ENCODE measurements around the gene CACNA1A. TPM values are rescaled to one million over a fixed set of nuclear protein-coding genes. Genes with fewer than 3 reads are reported as not detected.

CACNA1A gene
- total and polyA plus RNA-seq, 2 of the 13 experiments (the other 11 are each of a cell fraction or from before 2014, with no cell fraction given): not detected

DNA sequence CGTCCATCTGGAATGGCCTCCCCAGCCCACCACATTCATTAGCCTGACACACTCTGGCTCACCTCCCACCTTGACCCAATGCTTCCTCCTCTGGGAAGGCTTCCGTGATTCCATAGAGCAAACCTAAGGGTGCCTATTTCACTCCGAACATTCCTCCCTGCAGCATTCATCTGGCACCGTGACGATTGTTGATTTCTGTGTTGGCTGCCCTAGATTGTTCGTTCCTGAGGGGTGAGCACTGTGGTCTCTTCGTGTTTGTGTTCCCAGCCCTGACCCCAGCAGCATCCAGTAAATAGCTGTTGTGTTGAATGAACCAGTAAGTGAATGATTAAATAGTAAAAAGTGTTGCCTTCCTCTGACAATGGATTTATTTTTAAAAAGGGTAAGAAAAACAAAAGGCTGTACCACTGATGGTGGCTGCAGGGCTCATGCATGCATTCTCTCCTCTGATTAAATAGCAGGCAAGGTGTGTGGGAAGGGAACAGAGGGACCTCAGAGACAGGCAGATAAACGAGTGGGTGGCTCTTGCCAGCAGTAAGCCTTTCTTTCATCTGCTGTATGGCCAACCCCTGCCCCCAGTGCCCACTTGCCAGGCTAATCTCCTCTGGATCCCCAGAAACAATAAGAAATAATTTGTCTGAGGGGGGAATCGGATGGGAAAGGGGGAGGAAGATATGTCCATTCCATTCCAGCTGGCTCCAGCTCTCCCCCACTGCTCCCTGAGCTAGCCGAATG is 48.4 kb upstream of the CACNA1A start:
- no peaks in the 10 kb centered on the region; a peak in 1 of 5 replicates for H3K27me3 ChIP-seq (ENCODE audit: control insufficient read depth in 1 of 2, insufficient read depth in 2 of 2, low read length in 2 of 2)
- H3K27ac ChIP-seq (ENCODE audit: extremely low read length, insufficient read depth, low read length): no peak overlapping the region
- ATAC-seq (no peak), DNase-seq (ENCODE audit: low spot score) (no peak), FAIRE-seq (no peak)
- H2AFZ ChIP-seq (ENCODE audit: low read length): no peak overlapping the region
- CTCF ChIA-PET (ENCODE audit: low intra/inter-chr PET ratio, low total read pairs): no interaction called here
- H3K4me1 ChIP-seq (ENCODE audit: insufficient read depth, low read length): no peaks in the 10 kb centered on the region
- H3K4me2 ChIP-seq (ENCODE audit: low read depth, low read length): no peak overlapping the region
- intact Hi-C loops (cut with micrococcal nuclease; ENCODE audit: unreplicated experiment): no loop called here
- H3K36me3 ChIP-seq (replicated peaks in 1 of 2; ENCODE audit: control insufficient read depth in 1 of 2, insufficient read depth in 2 of 2, low read length in 2 of 2): no peaks in the 10 kb centered on the region
- no TSS peak for BruUV-seq (replicated peaks)
- no peak overlapping the region for H3K4me3 ChIP-seq (replicated peaks in 1 of 3; ENCODE audit: insufficient read depth in 1 of 3, low read depth in 2 of 3, low read length in 3 of 3)
- POLR2A ChIA-PET: no interaction called here
- TF ChIP-seq SALL2 (CRISPR knock-in tag; IDR thresholded peaks at IDR 0.05): no peak
- TF ChIP-seq ZNF550 (CRISPR knock-in tag; IDR thresholded peaks at IDR 0.05; ENCODE audit: borderline replicate concordance): no peak
- TF ChIP-seq MBNL3 (CRISPR knock-in tag; conservative IDR thresholded peaks at IDR 0.05): no peak
- TF ChIP-seq, protein P1, sequence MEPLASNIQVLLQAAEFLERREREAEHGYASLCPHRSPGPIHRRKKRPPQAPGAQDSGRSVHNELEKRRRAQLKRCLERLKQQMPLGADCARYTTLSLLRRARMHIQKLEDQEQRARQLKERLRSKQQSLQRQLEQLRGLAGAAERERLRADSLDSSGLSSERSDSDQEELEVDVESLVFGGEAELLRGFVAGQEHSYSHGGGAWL (CRISPR knock-in tag; IDR thresholded peaks at IDR 0.05): no peak
- TF ChIP-seq PHF5A (CRISPR knock-in tag; IDR thresholded peaks at IDR 0.05; ENCODE audit: low read depth, unreplicated experiment): no peak
- TF ChIP-seq, protein P2, sequence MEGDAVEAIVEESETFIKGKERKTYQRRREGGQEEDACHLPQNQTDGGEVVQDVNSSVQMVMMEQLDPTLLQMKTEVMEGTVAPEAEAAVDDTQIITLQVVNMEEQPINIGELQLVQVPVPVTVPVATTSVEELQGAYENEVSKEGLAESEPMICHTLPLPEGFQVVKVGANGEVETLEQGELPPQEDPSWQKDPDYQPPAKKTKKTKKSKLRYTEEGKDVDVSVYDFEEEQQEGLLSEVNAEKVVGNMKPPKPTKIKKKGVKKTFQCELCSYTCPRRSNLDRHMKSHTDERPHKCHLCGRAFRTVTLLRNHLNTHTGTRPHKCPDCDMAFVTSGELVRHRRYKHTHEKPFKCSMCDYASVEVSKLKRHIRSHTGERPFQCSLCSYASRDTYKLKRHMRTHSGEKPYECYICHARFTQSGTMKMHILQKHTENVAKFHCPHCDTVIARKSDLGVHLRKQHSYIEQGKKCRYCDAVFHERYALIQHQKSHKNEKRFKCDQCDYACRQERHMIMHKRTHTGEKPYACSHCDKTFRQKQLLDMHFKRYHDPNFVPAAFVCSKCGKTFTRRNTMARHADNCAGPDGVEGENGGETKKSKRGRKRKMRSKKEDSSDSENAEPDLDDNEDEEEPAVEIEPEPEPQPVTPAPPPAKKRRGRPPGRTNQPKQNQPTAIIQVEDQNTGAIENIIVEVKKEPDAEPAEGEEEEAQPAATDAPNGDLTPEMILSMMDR (CRISPR knock-in tag; IDR thresholded peaks at IDR 0.05): no peak
- TF ChIP-seq EZH2 (conservative IDR thresholded peaks at IDR 0.05; ENCODE audit: low read depth, low read length): no peak
- no peak for TF ChIP-seq NFE2L2 (IDR thresholded peaks at IDR 0.05; ENCODE audit: low read length)
- no peaks in the 10 kb centered on the region for H3K79me2 ChIP-seq (ENCODE audit: insufficient read depth, low read length)
- in situ Hi-C loops (cut with HindIII; ENCODE audit: extremely low pct_ligation_motif_present, low pct_unique_long_range_greater_than_20kb): no loop called here
- no peaks in the 10 kb centered on the region for H4K20me1 ChIP-seq (ENCODE audit: insufficient read depth, low read length)
- no peak overlapping the region for H3K9ac ChIP-seq (ENCODE audit: insufficient read depth, low read depth, low read length)
- H3K9me3 ChIP-seq (ENCODE audit: low read length): no peaks in the 10 kb centered on the region
- 21% methylated on average over 10 of the region's 10 CpGs for WGBS (ENCODE audit: low lambda C conversion rate)

Data from HepG2 (cell line).